Stimulated activated CD8-positive, alpha-beta memory T cell treated with anti-CD3 and anti-CD28 coated beads, Interleukin-4, amount 100 ng/mL, for 24 hours (primary cell): Measurements from ENCODE around the gene PLCL1.

ENCODE experiments used
- DNase-seq: peaks from one replicate; pipeline ENCODE4 v3.0.0-alpha.2; 2020; ENCODE audit warnings: low read depth

PLCL1 gene

DNA sequence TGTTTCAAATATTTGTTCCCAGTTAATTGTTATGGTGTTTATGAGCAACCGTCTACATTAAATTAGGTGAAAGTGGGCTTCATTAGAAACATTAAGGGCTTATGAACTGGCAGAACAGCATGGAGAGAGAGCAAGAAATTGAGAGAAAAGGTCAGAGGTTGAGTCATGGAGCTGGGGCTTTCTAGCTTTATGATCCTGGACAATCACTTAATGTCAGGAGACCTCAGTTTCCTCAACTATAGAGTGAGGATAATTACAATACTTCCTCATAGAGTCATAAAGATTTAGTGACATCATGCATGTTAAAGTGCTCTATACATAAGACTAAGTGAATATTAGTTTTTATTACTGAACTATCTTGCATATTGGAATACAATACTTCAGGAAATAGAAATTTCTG lies 83.9 kb downstream of the PLCL1 start:
- DNase-seq = no peak

- no peak for DNase-seq
These were observed 84.6 kb downstream of the PLCL1 start for GRCh38 chr2:197889041-197889440.

- no peak for DNase-seq
These were observed 85.8 kb downstream of the PLCL1 start for GRCh38 chr2:197890168-197890567.

GRCh38 chr2:197891897-197892442 lies 87.6 kb downstream of the PLCL1 start:
- DNase-seq = no peak

GRCh38 chr2:197893403-197894177 lies 89.2 kb downstream of the PLCL1 start:
- DNase-seq = no peak

- DNase-seq = no peak
These were observed 90.4 kb downstream of the PLCL1 start for GRCh38 chr2:197894751-197895274.

DNA sequence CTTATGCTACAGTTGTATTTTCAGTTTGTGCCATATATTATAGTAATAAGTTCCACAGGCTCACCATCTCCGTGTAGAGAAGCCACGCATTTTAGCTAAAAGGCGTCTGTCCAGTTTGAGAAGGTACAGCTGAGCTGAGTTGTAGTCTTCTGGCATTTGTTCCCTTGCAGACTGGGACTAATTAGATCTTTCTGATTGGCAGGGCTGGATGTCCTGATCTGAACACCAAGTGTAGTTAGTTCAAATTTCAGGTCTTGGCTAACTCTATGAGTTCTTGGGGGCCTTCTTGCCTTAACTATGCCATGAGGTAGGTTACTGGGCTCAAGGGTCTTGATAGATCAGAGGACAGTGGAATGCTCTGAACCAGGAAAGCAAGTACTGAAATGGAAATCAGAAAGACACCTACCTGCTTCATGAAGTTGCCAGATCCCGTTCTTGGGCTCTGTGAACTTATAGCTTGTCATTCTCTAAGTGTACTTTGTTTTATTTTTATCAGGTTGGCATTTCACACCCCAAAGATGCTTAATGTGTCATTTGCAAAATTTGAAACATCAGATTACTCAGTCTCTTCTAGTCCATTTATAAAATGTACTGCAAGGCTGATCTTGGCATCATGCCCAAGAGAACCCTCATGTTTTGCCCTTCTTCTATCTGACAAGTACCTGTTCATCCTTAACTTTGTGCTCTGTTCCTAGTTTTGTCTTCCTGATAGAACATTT lies 93.7 kb downstream of the PLCL1 start:
- DNase-seq = no peak

GRCh38 chr2:197904446-197904845 lies 100.1 kb downstream of the PLCL1 start:
- DNase-seq = no peak

DNA sequence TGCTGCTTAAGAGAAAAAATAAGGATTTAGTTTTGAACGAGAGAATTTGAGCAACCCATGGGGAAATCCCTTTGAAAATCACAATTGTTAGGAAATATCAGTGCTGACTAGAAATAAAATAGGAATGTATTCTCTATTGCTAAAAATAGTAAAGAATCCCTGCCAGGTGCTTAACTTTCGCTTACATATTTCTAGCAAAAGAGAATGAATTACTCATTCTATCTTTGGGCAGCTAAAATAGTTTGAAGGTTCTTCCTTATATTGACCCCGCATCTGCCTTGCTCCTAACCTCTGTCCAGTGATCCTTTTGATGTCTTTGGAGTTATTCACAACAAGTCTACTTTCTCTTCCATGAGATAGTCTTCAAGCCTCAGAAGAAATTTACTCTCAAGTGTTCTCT lies 103.8 kb downstream of the PLCL1 start:
- no peak for DNase-seq

DNA sequence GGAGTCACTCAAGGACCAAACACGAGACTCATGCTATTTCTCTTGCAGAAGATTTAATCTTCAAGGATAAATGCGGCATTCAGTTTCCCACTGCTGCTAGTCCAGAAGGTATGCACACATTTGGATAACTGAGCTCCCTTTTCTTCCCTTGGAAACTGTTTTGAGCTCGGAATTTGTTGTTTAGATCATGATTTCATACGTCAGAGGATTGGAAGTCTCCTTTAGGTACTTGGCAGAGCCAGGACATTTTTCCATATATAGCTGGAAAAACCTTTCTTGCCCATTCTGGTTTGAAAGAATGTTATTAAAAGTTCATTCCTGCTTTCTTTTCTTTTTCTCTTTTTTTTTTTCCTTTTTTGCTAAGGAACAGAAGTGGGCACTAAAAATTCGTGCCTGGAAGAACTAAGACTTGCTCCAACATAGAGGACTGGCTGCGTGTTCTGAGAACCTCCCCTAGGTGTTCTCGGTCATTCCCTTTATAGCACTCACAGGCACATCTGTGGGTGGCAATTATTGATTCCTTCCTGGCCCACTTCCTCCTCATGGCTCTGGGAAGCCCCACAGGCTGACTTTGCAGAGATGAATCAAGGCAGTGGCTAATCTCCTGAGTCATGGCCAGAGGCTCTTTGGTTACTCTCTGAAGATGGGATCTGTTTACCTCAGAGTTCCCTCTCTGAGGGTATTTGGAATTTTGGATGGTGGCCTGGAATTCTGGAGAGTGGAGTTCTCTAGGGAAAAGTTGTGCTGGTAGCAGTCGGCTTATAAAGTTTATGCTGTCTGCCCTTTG lies 104.8 kb downstream of the PLCL1 start:
- DNase-seq = no peak

GRCh38 chr2:197911667-197912066 lies 107.3 kb downstream of the PLCL1 start:
- DNase-seq = no peak

GRCh38 chr2:197913084-197913483 lies 108.7 kb downstream of the PLCL1 start:
- no peak for DNase-seq

DNA sequence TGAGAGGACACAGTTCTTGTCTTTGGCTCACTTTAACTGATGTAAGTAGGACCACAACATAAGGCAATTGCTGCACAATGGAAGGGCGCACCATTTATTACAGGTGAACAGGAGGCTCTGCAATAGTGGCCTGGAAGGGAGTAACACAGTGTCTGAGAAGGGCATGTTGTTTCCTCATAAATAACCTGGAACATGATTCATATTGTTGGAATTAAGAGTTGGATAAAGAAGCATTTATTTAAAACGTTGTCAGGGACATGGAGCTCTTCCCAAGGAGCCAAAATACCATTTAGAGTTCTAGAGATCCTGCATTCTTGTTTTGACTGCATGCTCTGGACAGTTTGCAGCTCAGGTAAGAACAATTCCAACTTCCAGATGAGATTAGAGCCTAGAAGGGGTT lies 110.4 kb downstream of the PLCL1 start:
- no peak for DNase-seq

GRCh38 chr2:197915548-197916265 lies 111.3 kb downstream of the PLCL1 start:
- no peak for DNase-seq

DNA sequence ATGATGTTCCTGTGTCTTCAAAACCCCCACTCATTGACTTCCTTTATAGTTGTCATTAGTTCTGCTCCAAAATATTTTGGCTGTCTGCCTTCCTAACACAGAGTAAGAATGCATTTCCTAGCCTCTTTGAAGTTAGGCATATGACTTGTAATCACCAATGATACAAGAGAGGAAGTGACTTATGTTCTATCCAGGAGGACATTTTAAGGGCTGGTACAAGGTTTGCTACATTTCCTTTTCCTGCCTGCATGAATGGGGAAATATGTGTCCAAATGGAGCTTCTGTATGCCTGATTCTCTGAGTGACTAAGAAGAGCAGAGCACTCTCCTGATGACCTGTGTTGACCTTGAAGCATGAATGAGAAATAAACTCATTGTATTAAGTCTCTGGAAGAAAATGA lies 115.1 kb downstream of the PLCL1 start:
- DNase-seq = no peak

GRCh38 chr2:197920088-197920487 lies 115.7 kb downstream of the PLCL1 start:
- DNase-seq = no peak

DNA sequence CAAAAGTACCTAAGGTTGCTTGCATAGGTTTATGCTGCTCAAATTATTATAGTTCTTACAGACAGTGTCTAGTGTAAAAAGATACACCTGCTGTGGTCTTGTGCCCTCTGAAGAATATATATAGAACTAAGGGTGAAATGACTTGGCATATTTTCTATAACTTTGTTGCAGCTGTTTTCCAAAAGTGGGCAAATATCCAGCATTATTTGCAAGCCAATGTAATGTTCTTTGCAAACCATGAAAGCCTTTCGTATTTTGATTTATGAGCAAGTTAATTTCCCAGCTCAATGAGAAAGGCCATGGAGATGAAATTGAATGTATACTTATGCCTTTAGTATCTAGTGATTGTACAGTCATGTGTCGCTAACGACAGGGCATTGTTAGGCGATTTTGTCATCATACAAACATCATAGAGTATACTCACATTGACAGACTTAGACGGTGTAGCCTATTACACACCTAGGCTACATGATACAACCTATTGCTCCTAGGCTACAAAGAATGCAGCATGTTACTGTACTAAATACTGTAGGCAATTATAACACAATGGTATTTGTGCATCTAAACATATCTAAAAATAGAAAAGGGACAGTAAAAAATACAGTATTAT lies 116.3 kb downstream of the PLCL1 start:
- DNase-seq = no peak

DNA sequence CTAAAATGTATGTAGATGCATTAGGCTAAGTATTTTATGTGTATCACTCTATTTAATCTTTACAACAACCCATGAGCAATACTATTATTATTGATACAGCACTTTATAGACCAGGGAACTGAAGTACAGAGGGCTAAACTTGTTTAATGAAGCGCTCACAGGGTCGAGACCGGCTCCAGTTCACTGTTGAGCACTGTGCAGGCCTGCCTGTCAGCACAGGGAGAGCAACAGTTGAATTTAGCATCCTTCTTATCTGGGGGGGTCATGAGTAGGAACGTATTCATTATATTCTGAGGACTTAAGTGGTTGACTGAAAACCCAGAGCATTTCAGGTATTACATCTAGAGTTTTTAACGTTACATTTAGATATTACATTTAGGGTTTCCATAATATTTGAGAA lies 120.1 kb downstream of the PLCL1 start:
- DNase-seq = no peak

- no peak for DNase-seq
These were observed 120.8 kb downstream of the PLCL1 start for GRCh38 chr2:197925204-197925603.

- no peak for DNase-seq
These were observed 121.6 kb downstream of the PLCL1 start for GRCh38 chr2:197925976-197926375.

DNA sequence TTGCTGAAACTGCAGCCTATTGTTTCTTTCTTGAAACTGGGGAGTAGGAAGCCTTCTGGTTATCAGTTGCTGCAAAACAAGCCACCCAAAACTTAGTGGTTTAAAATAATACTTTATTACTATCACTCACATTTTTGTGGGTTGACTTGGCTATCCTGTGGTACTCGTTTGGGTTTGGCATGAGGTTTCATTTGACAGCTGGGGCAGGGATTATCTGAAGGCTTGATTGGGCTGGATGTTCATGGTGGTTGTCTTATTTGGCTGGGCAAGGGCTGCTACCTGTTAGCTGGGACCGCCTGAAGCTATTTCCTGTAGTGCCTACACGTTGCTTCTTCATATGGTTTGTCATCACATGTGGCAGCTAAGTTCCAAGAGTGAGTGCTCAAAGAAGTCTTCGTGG lies 122.3 kb downstream of the PLCL1 start:
- no peak for DNase-seq
